ENCODE measurements around the gene CD164.

The CD164 gene

DNA sequence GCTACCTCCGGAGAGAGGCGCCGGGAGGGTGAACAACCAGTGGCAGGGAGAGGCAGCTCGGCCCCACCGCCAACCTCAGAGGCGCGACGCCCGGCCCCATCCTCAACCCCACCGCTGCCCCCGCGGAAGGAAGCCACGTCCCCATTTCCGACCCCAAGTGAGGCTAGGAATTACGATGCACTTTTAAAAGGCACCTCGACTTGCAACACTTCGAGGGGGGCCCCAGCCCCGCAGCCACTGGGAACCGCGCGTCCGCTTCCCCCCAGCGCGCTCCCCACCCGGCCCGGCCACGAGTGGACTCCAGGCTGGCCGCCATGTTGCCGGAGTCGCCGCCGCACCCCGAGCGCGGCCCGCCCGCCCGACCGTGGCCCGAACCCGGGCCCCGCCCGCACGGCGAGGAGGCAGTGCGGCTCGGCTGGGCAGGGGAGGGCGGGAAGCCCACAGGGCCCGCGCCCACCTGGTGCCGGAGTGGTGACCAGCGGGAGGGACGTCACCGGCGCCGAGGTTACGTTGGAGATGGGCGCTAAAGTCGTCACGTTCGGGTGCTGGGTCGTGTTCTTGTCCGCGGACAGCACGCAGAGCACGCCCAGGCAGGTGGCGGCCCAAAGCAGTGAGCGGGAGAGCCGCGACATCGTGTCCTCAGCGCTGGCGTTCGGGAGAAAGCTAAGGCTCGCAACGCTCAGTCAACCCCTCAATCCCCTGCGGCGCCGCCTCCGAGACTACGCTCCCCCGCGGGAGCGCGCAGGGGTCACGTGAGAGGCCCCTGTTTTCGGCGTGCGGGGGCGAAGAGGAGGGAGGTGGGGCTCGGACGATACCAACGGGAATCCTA, at the start of gene CD164:
Gene CD164 (minus strand): TSS at position 721 of the 829 bp plus-strand sequence. CDS start 89 bp downstream, at position 632.
- H3K9me3 Mint-ChIP-seq = no peaks in the 10 kb centered on the region

GRCh38 chr6:109429496-109429895, 47.2 kb upstream of the CD164 start:
- H3K4me3 Mint-ChIP-seq = no peak overlapping the region
- CTCF ChIA-PET = no interaction called here
- no peaks in the 10 kb centered on the region for H3K36me3 Mint-ChIP-seq
- H3K9me3 Mint-ChIP-seq = no peaks in the 10 kb centered on the region
- peaks cover 9% of the 10 kb centered on the region for H3K27me3 Mint-ChIP-seq
- no peaks in the 10 kb centered on the region for H3K4me1 Mint-ChIP-seq
- no peak overlapping the region for H3K27ac Mint-ChIP-seq
- no peak for DNase-seq

More for the DNA sequence above, at the start of gene CD164:
- DNase-seq = peak; percentile 95
- peak within 1 kb of the TSS; percentile 100 for H3K27ac Mint-ChIP-seq
- peaks cover 32% of the 10 kb centered on the region for H3K36me3 Mint-ChIP-seq
- no peaks in the 10 kb centered on the region for H3K27me3 Mint-ChIP-seq
- H3K4me3 Mint-ChIP-seq = peak within 1 kb of the TSS; percentile 94
- peaks cover 46% of the 10 kb centered on the region for H3K4me1 Mint-ChIP-seq
- CTCF ChIA-PET = interaction anchor here (0.8 to 5.3 kb wide), 13 partner anchors 9 to 288 kb away, joined by 3 to 118 read pairs (median 6); partner anchors contain the start of gene SESN1

DNA sequence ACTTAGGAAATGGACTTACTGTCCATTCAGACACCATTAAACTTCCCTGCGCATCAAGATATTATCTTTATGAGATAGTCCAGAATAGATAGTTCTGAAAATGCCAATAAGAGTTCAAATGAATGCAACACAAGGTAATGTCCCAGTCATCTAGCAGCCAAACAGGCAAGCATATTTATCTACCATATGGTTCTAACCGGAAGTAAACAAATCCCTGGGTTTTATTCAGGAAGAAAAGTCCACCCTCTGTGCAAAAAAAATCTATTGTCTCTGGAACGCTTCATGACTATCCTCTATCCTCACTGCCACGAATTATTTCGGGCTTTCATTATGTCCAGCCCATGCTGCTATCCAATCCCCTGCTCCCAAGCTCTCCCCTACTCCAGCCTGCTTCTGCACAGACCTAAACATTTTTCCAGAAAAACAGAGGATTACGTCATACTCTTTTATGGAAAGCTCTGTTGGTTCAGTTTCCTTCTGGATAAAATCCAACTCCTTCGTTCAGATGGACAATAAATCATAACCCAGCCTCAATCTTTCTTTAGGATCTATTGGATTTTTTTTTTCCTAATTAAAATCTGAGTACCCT, 46.7 kb upstream of the CD164 start:
- Mint-ChIP-seq H3K4me3 (no peak overlapping the region), H3K36me3 (no peaks in the 10 kb centered on the region), H3K4me1 (no peaks in the 10 kb centered on the region), H3K9me3 (no peaks in the 10 kb centered on the region), H3K27ac (no peak overlapping the region), H3K27me3 (peaks cover 9% of the 10 kb centered on the region)
- DNase-seq = no peak
- CTCF ChIA-PET = interaction anchor here (0.6 to 0.7 kb wide), 2 partner anchors 31 to 45 kb away, joined by 3 read pairs; no protein-coding TSS in a partner anchor

GRCh38 chr6:109424946-109425345, 42.7 kb upstream of the CD164 start:
- Mint-ChIP-seq H3K9me3 (no peaks in the 10 kb centered on the region), H3K27ac (no peak overlapping the region), H3K4me3 (no peak overlapping the region), H3K4me1 (no peaks in the 10 kb centered on the region), H3K36me3 (no peaks in the 10 kb centered on the region), H3K27me3 (no peaks in the 10 kb centered on the region)
- CTCF ChIA-PET = no interaction called here
- DNase-seq = no peak

GRCh38 chr6:109421184-109421583, 38.9 kb upstream of the CD164 start:
- CTCF ChIA-PET = interaction anchor here (1.2 kb wide), 1 partner anchor 619 kb away, joined by 3 read pairs; no protein-coding TSS in a partner anchor
- no peaks in the 10 kb centered on the region for H3K9me3 Mint-ChIP-seq
- no peak for DNase-seq
- H3K4me1 Mint-ChIP-seq = no peaks in the 10 kb centered on the region
- no peak overlapping the region for H3K27ac Mint-ChIP-seq
- H3K4me3 Mint-ChIP-seq = no peak overlapping the region
- no peaks in the 10 kb centered on the region for H3K27me3 Mint-ChIP-seq
- H3K36me3 Mint-ChIP-seq = no peaks in the 10 kb centered on the region

GRCh38 chr6:109420751-109421150, 38.5 kb upstream of the CD164 start:
- Mint-ChIP-seq H3K27ac (no peak overlapping the region), H3K36me3 (no peaks in the 10 kb centered on the region), H3K4me1 (no peaks in the 10 kb centered on the region), H3K4me3 (no peak overlapping the region), H3K9me3 (no peaks in the 10 kb centered on the region), H3K27me3 (no peaks in the 10 kb centered on the region)
- no peak for DNase-seq
- CTCF ChIA-PET = interaction anchor here (1.2 kb wide), 1 partner anchor 619 kb away, joined by 3 read pairs; no protein-coding TSS in a partner anchor

DNA sequence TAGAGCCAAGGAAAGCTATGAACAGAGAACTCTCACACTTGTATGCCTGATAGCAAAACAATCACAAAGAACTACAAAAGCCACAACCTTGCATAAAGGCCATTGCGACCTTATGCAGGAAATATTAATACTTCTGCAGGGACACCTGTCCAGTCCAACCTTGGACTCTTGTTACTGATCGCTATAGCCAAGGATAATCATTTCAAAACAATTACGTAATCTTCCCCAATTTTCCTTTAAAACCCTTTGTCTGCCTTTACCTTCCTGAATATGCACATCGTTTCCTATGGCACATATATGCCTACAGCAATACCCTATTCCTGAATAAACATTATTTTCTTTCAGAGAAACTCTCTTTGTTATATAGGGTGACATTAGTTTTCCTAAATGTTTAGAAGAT, 35.4 kb upstream of the CD164 start:
- CTCF ChIA-PET = interaction anchor here (0.9 kb wide), 1 partner anchor 34 kb away, joined by 3 read pairs; no protein-coding TSS in a partner anchor
- peaks cover 7% of the 10 kb centered on the region for H3K27me3 Mint-ChIP-seq
- H3K4me1 Mint-ChIP-seq = no peaks in the 10 kb centered on the region
- H3K9me3 Mint-ChIP-seq = no peaks in the 10 kb centered on the region
- no peaks in the 10 kb centered on the region for H3K36me3 Mint-ChIP-seq
- no peak for DNase-seq
- no peak overlapping the region for H3K27ac Mint-ChIP-seq
- no peak overlapping the region for H3K4me3 Mint-ChIP-seq

GRCh38 chr6:109411034-109411433, 28.8 kb upstream of the CD164 start:
- CTCF ChIA-PET = no interaction called here
- no peak for DNase-seq
- no peak overlapping the region for H3K4me3 Mint-ChIP-seq
- H3K9me3 Mint-ChIP-seq = no peaks in the 10 kb centered on the region
- no peak overlapping the region for H3K27ac Mint-ChIP-seq
- peaks cover 13% of the 10 kb centered on the region for H3K27me3 Mint-ChIP-seq
- no peaks in the 10 kb centered on the region for H3K36me3 Mint-ChIP-seq
- H3K4me1 Mint-ChIP-seq = no peaks in the 10 kb centered on the region

- Mint-ChIP-seq H3K4me3 (no peak overlapping the region), H3K27ac (no peak overlapping the region), H3K9me3 (no peaks in the 10 kb centered on the region), H3K4me1 (no peaks in the 10 kb centered on the region), H3K27me3 (peaks cover 14% of the 10 kb centered on the region), H3K36me3 (no peaks in the 10 kb centered on the region)
- CTCF ChIA-PET = no interaction called here
- DNase-seq = no peak
Observed at GRCh38 chr6:109406196-109406595, 23.9 kb upstream of the CD164 start.

DNA sequence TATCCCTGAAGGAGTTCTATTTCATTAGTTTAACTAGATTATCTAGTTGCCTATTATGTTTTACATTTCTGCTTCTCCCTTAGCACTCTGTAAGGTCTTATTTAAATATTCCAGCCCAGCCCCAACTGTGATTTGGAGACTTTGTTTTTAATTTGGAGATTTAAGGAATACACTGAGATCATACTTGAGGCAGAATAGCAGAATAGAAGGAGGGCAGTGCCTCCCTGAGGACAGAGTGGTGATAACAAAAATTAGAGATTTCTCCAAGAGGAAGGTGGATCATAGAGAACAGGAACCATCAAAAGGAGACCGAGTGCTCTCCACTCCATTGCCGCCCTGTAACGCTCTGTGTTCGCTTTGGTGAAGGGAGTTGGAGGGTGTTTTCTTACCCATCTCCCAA, 14.8 kb upstream of the CD164 start:
- no peaks in the 10 kb centered on the region for H3K9me3 Mint-ChIP-seq
- H3K27ac Mint-ChIP-seq = no peak overlapping the region
- peaks cover 8% of the 10 kb centered on the region for H3K27me3 Mint-ChIP-seq
- DNase-seq = no peak
- CTCF ChIA-PET = interaction anchor here (0.6 to 1.4 kb wide), 3 partner anchors 11 to 227 kb away, joined by 3 to 7 read pairs (median 6); no protein-coding TSS in a partner anchor
- H3K4me3 Mint-ChIP-seq = no peak overlapping the region
- peaks cover 2% of the 10 kb centered on the region for H3K4me1 Mint-ChIP-seq
- no peaks in the 10 kb centered on the region for H3K36me3 Mint-ChIP-seq

- Mint-ChIP-seq H3K27me3 (peaks cover 11% of the 10 kb centered on the region), H3K4me3 (no peak overlapping the region), H3K9me3 (no peaks in the 10 kb centered on the region), H3K4me1 (peaks cover 3% of the 10 kb centered on the region), H3K36me3 (no peaks in the 10 kb centered on the region), H3K27ac (no peak overlapping the region)
- CTCF ChIA-PET = interaction anchor here (1.4 kb wide), 2 partner anchors 10 to 208 kb away, joined by 6 to 7 read pairs; no protein-coding TSS in a partner anchor
- DNase-seq = no peak
Observed at GRCh38 chr6:109396046-109396718, 13.9 kb upstream of the CD164 start.

DNA sequence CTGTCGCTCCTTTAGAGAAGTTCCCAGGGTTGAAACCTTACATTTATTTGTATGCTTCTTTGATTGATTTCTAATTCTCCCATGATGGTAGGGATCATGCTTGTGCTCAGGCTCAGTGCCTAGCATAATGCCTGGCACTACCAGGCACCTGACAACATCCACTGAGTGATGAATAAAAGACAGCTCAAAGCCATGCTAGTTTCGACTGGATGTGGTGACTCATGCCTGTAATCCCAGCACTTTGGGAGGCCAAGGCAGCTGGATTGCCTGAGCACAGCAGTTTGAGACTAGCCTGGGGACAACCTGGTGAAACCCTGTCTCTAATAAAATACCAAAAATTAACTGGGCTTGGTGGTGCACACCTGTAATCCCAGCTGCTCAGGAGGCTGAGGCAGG, 11.6 kb upstream of the CD164 start:
- DNase-seq = no peak
- CTCF ChIA-PET = interaction anchor here (1.4 to 2.3 kb wide), 2 partner anchors 10 to 206 kb away, joined by 5 to 8 read pairs; no protein-coding TSS in a partner anchor
- H3K9me3 Mint-ChIP-seq = no peaks in the 10 kb centered on the region
- no peak overlapping the region for H3K27ac Mint-ChIP-seq
- peaks cover 8% of the 10 kb centered on the region for H3K4me1 Mint-ChIP-seq
- H3K36me3 Mint-ChIP-seq = no peaks in the 10 kb centered on the region
- no peak overlapping the region for H3K4me3 Mint-ChIP-seq
- peaks cover 11% of the 10 kb centered on the region for H3K27me3 Mint-ChIP-seq

DNA sequence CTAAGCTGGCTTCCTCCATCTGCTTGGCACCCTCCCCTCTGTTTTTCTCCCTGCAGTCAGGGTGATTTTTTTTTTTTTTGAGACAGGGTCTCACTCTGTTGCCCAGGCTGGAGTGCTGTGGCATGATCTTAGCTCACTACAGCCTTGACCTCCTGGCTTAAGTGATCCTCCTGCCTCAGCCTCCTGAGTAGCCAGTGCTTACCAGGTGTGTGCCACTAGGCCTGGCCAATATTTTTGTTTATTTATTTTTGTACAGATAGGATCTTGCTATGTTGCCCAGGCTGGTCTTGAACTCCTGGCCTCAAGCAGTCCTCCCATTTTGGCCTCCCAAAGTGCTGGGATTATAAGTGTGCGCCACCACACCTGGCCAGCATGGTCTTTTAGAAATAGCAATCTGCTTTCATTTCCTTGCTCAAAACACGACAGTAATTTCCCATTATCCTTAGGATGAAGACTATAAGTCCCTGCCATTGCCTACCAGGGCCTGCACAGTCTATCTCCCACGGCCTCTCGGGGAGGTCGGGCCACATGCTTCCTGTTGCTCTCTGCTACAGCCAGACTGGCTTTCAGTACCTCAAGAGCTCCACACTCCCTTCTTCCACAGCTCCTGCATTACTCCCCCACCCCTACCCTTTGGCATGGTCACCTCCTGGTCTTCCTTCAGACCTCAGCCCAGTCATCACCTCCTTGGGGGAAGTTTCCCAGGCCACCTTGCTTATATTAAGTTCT, 11.1 kb upstream of the CD164 start:
- no peak overlapping the region for H3K27ac Mint-ChIP-seq
- H3K27me3 Mint-ChIP-seq = peaks cover 11% of the 10 kb centered on the region
- no peaks in the 10 kb centered on the region for H3K9me3 Mint-ChIP-seq
- H3K36me3 Mint-ChIP-seq = no peaks in the 10 kb centered on the region
- H3K4me1 Mint-ChIP-seq = peaks cover 8% of the 10 kb centered on the region
- CTCF ChIA-PET = interaction anchor here (1.4 to 2.3 kb wide), 2 partner anchors 10 to 205 kb away, joined by 5 to 8 read pairs; no protein-coding TSS in a partner anchor
- H3K4me3 Mint-ChIP-seq = no peak overlapping the region
- DNase-seq = no peak

Measured in activated naive CD4-positive, alpha-beta T cell treated with anti-CD3 and anti-CD28 coated beads, Interleukin-2, amount 10 ng/mL, durations not matched to agents 7 days and 5 days (primary cell).